ENCODE data around the gene GRB10.
"Not testable (repeated sequence)": the region's sequence is repeated elsewhere in the genome, so short reads cannot be mapped to it uniquely, and the experiment has no call there.

GRB10 gene

GRCh38 chr7:50577569-50577968, 205.1 kb downstream of the GRB10 start:
- no peak for DNase-seq
- H3K27me3 ChIP-seq = no peaks in the 10 kb centered on the region
- no peak for TF ChIP-seq CTCF (IDR thresholded peaks at IDR 0.05; ENCODE audit: low read depth, low read length)
- peaks cover 4% of the 10 kb centered on the region; the same call in 1 of the 2 replicates for H3K4me1 ChIP-seq
- no peaks in the 10 kb centered on the region for H3K36me3 ChIP-seq
- H3K9me3 ChIP-seq = no peaks in the 10 kb centered on the region
- H3K4me3 ChIP-seq (ENCODE audit: low read depth, low read length) = no peak overlapping the region

- not testable (repeated sequence) for H3K4me1 ChIP-seq; H3K27me3 ChIP-seq; H3K4me3 ChIP-seq (ENCODE audit: low read depth, low read length); H3K9me3 ChIP-seq; H3K36me3 ChIP-seq; DNase-seq
These were observed 206.3 kb downstream of the GRB10 start for GRCh38 chr7:50576388-50576787.

- Histone ChIP-seq H3K9me3 (no peaks in the 10 kb centered on the region), H3K27me3 (no peaks in the 10 kb centered on the region), H3K4me1 (peaks cover 5% of the 10 kb centered on the region), H3K36me3 (no peaks in the 10 kb centered on the region), H3K4me3 (ENCODE audit: low read depth, low read length) (no peak overlapping the region)
- peak; percentile 53 for DNase-seq
- no peak for TF ChIP-seq CTCF (IDR thresholded peaks at IDR 0.05; ENCODE audit: low read depth, low read length)
These were observed 214.9 kb downstream of the GRB10 start for GRCh38 chr7:50567715-50568261.

- no peaks in the 10 kb centered on the region for H3K27me3 ChIP-seq
- H3K9me3 ChIP-seq = no peaks in the 10 kb centered on the region
- H3K4me3 ChIP-seq (ENCODE audit: low read depth, low read length) = no peak overlapping the region
- DNase-seq = no peak
- no peak for TF ChIP-seq CTCF (IDR thresholded peaks at IDR 0.05; ENCODE audit: low read depth, low read length)
- H3K4me1 ChIP-seq = peaks cover 18% of the 10 kb centered on the region
- no peaks in the 10 kb centered on the region for H3K36me3 ChIP-seq
These were observed 216.7 kb downstream of the GRB10 start for GRCh38 chr7:50565977-50566376.

GRCh38 chr7:50565559-50565916, 217.2 kb downstream of the GRB10 start:
- no peaks in the 10 kb centered on the region for H3K27me3 ChIP-seq
- H3K4me1 ChIP-seq = peaks cover 18% of the 10 kb centered on the region
- H3K9me3 ChIP-seq = no peaks in the 10 kb centered on the region
- H3K36me3 ChIP-seq = no peaks in the 10 kb centered on the region
- TF ChIP-seq CTCF (IDR thresholded peaks at IDR 0.05; ENCODE audit: low read depth, low read length) = no peak
- DNase-seq = no peak
- H3K4me3 ChIP-seq (ENCODE audit: low read depth, low read length) = no peak overlapping the region

- no peaks in the 10 kb centered on the region for H3K27me3 ChIP-seq
- no peak for TF ChIP-seq CTCF (IDR thresholded peaks at IDR 0.05; ENCODE audit: low read depth, low read length)
- H3K9me3 ChIP-seq = no peaks in the 10 kb centered on the region
- DNase-seq = no peak
- no peak within 1 kb of the TSS for H3K4me3 ChIP-seq (ENCODE audit: low read depth, low read length)
- H3K36me3 ChIP-seq = no peaks in the 10 kb centered on the region
- peaks cover 18% of the 10 kb centered on the region for H3K4me1 ChIP-seq
These were observed 217.8 kb downstream of the GRB10 start, which contains the start of gene DDC for GRCh38 chr7:50564640-50565558. Gene DDC, minus strand, starts transcription at chr7:50565405. Its CDS starts 21,320 bp downstream, at chr7:50544085.

Data from BE2C (cell line).